Suppressor macrophage (primary cell): Measurements from ENCODE around the gene SLC7A9.
"Not testable (repeated sequence)": the region's sequence is repeated elsewhere in the genome, so short reads cannot be mapped to it uniquely, and the experiment has no call there.

ENCODE experiments used
- DNase-seq, 4 experiments: peaks; one replicate each; pipeline ENCODE4 v3.0.0-alpha.2; 2020 to 2022

SLC7A9 gene

DNA sequence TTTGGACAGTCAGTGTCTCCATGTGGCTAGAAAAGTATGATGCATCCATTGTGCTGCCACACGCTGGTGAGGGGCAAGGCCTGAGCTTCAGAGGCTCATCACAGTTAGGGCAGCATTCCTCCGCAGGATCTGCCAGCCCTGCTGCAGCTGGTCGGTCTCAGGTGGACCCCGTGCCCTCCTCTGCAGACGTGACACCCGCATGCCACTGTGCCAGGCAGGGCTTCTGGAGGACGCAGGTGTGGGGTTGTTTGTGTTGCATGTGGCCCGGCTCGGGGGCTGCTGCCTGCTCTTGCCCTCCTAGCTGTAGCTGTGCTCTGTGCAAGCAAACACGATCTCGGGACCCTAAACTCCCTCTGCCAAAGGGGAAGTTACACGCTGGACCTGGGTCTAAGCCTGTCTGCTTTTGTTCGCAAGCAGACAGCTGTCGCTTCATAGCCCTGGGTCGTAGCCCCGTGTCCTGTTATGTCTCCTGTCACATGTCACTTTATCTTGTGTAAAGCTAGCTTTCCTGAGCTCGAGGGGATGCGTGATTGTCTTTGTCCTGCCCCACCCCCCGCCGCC lies 45.3 kb downstream of the SLC7A9 start:
- DNase-seq = no peak

DNA sequence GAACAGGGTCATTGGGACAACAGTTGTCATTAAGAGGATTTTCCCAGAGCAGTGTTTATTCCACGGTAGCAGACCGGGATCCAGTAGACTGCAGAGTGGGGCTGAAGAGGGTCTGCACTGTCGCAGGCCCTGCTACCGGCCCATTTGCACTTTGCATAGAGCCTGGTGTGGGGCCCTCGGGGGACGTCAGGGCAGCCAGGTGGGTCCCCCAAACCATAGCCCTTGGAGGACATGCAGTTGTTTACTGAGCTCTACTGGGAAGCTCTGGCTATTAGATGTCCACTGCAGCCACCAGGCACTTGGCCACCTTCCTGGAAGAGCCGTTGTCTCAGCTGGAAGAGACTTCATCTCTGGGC lies 45.8 kb downstream of the SLC7A9 start:
- no peak for DNase-seq

DNA sequence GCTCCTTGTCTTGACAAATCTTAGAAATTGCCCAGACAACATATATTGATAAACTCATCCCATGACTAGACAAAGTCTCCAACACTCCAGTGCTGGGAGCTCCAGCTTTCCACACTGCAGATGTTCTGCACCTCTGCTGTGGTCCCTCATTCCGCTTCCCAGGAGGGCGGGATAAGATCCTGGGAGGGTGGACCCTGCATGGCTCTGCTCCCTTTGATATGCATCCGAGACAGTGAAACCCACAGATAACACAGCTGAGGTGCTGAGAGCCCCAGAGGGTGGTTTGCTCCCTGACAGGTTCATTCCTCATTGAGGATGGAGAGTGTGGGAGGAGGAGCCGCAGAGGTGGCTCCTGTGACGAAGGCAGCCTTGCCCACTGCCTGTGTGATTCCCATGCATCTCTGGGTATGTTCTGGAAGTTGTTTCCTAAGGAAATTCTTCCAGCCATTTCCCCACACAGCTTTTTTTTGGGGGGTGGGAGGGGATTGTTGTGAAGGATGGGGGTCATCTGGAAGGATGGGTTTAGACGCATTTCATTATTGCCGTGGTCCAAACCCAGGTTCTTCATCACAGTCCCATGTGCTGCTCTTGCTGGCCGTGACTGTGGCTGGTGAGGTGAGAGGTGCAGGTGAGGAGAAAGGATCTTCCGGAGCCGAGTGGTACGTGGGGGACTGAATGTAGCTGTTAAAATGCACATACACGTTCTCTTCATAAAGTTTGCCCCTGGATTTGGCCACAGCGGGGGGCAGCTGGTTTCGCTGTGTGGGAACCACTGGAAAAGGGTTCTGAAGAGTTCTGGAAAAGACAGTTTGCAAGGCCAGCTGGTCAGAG lies 46.4 kb downstream of the SLC7A9 start:
- DNase-seq = no peak

DNA sequence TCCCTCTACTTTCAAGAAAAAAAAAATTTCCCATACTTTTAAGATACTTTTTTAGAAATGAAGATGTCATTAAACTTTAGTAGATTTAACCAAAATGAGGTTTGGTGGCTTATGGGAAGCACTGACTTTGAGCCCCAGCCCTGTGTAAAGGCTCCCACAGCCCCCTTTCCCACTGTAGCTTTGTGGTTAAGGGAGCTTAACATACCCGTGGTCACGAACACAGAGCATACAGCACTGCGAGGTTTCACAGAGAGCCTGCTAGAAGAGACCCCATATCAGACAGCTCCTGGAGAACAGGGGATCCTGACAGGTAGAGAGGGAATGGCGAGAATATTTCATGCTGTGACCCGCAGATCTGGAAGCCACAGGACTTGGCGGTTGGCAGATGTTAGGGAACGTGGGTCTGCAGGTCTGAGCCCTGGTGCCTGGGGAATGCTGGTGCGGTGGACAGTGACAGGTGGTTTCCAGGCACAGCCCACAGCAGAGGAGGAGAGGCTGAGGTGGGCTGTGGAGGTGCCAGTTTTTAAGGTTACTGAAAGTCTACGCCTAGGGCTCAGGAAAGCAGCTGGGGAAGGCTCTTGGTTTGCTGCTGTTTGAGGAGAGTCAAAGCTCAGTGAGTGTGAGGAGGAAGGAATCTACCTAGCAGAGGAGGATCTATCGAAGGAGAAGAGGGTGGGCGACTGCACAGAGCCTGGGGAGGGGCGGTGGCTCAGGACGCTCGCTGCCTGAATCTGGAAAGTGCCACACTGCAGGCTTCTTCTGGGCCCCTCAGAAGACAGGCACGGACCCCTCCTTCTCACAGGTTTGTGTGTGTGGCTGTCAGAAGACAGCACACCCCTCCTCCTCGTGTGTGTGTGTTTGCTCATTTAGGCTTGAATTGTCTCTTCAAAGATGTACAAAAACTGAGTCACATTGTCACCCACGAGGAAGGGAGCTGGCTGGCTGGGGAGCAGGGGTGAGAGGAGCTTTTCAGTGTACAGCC lies 49.9 kb downstream of the SLC7A9 start:
- DNase-seq = no peak

DNA sequence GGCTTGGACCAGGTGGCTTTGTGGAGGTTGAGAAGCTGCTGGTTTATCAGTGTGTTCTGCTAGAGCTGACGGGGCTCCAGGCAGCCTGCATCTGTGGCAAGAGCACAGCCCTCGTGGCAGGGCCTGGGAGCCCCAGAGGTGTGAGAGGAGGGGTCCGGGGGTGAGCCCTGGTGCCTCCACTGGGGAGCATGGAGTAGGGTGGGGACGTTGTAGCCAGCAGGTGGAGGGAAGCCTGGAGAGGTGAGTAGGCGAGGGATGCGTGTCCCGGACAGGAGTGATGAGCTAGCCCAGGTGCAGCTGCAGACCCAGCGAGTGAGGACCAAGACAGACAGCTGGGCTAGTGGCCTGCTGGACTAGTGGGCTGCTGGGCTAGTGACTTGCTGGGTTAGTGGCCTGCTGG lies 51.0 kb downstream of the SLC7A9 start:
- no peak for DNase-seq

DNA sequence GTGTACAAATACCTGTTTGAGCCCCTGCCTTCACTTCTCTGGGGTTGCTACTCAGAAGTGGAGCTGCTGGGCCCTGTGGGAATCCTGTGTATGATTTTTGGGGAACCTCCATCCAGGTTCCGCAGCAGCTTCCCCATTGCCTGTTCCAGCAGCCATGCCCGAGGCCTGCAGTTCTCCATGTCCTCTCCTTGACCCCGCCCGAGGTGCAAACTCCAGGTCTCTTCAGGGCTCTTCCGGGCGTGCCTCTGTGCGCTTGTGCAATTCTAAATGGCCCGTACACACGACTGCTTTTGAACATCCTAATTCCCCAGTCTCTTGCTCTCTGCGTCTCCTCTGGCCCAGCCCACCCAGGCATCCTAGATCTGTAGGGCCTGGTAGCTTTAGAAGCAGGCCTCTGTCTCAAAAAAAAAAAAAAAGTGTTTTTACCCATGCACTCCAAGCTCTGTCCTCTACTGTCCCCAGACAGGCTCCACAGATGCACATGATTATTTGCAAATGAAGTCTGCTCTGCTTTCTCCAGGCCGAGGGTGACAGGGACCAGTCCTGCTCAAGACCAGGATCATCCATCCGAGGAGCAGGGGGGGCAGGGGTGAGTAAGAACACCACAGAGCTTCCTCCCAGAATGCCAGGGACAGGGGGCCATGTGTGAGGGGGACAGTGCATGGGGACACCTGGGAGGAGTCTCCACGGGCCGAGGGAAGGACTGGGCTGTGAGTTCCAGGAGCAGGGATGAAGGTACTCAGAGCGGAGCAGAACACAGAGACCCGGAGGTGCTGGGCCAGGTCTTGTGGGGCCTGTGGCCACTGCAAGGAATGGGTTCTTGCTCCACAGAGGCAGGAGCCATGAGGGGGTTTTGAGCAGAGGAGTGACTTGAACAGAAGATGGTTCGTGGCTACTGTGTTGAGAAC lies 51.7 kb downstream of the SLC7A9 start:
- DNase-seq = no peak

DNA sequence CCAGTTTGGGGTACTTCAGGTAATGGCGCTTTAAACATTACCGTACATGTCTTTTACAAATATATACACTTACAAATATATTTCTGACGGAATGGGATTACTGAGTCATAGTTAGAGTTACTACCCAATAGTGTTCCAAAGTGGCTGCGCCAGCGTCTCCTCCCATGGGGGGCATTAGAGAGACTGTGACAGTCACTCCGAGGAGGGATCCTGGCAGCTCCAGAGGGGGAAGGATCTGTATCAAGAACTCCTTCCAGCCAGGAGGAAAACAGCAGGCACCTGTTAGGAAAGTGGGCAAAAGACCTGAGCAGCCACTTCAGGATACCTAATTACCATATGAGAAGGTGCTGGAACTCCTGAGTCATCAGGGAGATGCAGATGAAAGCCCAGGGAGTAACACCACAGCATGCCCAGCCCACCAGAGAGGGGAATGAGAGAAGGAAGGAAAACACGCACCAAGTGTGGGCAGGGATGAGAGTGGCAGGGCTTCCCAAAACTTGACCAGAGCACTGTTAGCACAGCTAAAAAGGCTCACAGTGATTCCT lies 52.9 kb downstream of the SLC7A9 start:
- DNase-seq = no peak

DNA sequence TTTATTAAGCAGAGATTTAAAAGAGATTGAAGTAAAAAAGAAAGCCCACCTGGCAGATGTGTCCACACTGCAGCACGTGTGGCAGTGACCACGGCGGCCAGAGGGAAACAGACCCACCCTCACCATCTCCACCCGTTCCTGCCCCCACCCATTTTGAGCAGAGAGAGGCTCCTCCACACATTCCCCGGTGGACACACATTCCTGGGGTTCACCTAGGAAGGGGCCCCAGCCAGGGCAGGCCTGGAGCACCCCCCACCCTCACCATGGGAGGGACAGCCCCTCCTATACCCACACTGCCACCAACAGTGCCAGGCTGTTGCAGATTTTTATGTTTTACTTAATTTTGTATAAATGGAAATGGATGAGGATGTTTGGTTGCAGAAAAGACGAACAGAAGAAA lies 54.9 kb downstream of the SLC7A9 start:
- DNase-seq = no peak

DNA sequence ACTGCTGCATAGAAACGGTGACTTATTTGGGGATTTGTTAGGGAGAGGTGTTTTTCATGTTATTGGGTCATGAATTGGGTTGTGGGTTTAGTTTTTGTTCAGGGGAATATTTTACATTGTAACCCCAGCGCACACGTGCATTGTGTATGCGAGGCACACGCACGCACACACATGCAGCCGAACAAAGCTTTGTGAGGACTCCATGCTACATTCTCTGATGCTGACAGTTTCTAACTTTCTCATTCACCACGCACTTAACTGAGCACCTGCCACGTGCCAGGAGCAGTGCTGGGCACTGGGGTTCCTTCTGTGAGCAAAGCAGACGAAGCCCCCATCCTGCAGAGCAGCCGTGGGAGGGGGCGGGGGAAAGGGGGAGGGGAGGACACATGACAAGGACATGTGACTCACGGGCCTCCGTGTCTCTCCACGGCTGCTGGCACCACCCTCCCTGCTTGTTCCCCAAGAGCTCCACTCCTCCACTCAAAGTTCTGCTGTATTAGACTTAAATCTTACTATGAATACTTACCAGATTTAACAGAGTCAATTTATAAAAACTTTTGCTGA lies 55.6 kb downstream of the SLC7A9 start:
- no peak for DNase-seq

DNA sequence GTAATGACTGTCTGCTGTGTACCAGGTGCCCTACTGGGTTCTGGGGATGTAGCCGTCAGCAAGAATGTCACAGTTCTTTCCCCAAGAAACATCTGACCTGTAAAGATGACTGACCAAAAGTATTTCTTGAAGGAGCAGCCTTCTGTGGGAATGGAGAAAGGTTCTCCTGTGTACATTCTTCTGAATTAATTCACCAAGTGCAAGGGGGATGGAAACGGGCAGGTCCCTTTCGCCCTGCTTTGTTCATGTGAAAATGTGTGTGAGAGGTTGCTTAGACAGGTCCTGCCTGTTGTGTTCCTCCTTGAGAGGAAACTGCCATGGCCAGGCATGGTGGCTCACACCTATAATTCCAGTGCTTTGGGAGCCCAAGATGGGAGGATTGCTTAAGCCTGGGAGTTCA lies 57.0 kb downstream of the SLC7A9 start:
- no peak for DNase-seq

DNA sequence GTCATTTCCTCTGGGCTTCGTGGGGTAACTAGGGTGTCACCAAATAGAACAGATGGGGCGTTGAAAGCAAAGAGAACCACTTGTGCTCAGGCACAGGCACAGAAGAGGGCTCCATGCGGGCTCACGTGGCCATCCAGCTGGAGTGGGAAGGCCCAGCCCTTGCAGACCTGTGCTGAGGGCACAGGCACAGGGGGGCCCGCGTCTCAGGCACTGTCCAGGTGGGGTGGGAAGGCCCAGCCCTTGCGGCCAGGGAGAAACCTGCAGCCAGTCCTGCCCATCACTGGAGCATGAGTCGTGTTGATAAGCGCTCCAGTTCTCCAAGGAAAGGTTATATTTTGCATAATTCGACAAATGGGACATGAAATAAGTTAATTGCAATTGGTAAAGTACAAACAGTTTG lies 57.5 kb downstream of the SLC7A9 start:
- no peak for DNase-seq

DNA sequence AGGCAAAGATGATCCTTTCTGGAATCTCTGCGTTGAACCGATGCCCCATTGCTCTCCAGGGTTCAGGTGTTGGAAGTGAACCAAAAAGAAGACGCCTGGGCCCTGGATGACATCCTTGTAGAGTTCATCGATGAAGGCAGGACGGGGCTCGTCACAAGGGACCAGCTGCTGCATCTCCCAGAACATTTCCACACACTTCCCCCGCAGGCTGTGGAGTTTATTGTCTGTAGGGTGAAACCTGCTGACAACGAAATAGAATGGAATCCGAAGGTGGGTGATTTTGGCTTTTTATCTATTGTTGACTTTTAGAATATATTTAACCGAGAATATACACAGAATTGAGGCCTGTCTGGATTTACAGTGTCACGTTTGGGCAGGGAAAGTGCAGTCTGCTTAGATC lies 58.4 kb downstream of the SLC7A9 start:
- no peak for DNase-seq

DNA sequence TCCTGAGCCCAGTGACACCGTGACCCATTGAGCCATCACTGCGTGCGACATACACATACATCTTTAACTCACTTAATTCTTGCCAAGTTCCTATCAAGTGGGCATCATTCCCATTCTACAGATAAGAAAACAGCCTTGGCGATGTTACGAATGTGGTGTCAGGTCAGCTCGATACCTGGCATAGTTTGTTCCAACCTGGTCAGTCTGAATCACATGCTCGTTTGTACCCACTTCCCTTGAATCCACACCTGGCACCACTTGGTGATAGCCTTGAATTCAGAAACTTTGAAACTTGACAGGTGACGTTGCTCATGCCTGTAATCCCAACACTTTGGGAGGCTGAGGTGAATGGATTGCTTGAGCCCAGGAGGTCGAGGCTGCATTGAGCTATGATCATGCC lies 59.1 kb downstream of the SLC7A9 start:
- no peak for DNase-seq

DNA sequence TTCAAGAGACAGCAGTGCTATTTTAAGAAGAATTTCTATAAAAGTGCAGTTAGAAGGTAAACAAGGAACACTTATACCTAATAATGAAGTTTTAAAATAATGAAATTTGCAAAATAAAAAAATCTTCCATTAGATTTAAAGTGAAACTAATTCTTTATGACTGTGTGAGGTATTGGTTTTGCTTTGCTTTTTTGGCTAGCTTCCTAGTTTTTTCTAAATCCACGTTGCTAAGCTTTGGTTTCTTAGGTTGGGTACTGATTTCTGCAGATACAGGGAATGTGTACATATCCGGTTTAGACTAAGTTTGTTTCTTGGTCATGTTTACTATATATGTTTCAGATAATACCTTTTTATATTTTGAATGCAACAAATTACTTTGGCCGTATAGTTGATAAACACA lies 59.8 kb downstream of the SLC7A9 start:
- no peak for DNase-seq

DNA sequence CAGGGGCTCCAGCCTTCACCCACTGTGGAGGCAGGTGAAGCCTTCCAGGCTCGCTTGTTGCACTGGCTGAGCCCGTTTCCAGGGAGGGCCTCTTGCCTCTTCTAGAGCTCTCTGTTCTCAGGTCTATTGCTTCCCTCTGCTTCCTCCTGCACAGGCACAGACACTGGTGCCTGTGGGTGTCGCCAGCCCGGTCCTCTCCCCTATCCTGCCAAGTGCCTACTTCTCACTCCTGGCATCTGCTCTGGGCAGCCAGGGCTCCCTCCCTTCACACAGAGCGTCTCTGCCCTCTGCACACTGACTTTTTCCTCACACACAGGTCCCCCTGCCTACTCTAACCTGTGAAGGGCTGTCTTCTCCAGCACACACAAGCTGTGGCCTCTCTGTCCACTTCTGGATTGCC lies 60.3 kb downstream of the SLC7A9 start:
- no peak for DNase-seq

DNA sequence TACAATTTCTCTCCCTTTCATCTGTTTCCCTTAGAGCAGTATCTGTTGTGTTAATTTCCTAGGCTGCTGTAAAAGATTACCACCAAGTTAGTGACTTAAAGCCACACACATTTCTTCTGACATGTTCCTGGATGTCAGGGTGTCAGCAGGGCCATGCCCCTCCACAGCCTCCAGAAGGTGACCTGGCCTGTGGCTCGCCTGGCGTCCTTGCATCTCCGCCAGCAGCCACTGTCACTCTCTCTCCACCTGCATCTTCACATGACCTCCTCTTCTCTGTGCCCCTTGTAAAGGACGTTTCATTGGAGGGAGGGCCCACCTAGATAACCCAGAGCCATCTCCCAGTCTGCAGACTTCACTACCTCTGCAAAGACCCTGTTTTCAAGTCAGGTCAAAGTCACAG lies 61.3 kb downstream of the SLC7A9 start:
- DNase-seq = no peak

DNA sequence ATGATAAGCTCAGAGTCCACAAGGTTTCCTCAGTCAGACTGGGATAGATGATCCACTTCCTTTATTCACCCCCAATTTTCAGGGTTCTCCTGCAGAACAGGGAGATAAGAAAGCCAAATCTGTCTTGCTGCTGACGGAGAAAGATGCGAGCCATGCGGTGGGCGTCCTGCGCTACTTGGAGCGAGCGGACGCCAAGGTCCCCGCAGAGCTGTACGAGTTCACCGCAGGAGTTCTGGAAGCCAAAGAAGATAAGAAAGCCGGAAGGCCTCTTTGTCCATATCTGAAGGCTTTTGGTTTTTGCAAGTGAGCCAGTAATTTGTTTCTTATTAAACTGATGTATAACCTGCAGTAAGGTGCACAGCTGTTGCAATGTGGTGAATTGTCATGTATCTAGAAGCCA lies 66.7 kb downstream of the SLC7A9 start:
- DNase-seq = no peak

DNA sequence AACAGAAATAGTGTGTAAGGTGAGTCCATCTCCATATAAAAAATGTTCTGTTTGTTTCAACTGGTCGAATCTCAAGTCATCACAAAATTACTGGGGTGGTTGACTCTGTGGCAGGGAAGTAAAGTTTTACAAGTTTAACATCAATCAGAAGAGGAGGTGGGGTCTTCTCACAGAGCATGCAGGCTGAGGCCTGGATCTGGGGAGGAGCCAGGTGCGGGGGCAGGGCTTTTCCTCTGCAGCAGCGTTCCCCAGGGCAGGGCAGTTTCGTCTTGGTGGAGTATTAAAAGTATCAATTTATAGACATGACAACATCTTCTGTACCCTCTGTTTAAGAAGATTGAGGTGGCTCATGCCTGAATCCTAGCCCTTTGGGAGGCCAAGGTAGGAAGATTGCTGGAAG lies 68.8 kb downstream of the SLC7A9 start:
- no peak for DNase-seq

DNA sequence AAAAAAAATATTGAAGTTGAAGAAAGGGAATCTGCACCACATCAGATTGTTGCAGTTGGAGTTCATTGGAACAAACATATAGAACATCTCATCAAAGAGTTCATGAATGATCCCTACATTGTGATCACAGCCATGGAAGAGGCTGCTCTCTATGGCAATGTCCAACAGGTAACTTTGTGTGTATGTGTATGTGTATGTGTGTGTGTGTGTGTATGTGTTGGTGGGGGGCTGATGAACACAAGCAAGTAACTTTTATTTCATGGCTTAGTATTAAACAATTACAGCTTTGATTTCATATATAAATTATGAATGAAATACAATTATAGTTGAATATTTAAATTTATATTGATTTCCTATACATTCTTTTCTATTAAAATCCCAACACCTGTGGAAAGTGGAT lies 69.4 kb downstream of the SLC7A9 start:
- no peak for DNase-seq

DNA sequence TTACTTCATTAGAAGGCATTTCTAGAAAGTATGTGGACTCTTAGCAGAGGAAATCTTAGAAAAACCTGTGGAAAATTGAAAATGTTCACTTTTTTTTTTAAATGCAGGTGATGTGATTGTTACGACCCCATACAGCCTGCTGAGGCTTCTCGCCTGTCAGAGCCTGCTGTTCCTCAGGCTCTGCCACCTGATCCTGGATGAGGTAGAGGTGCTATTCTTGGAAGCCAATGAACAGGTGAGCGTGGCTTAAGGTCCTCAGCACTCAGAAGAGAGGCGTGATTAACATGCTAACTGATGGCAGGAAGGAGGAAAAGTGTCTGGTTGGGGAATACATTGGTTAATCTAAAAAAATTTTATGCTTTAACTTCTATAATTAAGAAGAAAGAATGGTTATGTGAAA lies 71.4 kb downstream of the SLC7A9 start:
- DNase-seq = no peak

DNA sequence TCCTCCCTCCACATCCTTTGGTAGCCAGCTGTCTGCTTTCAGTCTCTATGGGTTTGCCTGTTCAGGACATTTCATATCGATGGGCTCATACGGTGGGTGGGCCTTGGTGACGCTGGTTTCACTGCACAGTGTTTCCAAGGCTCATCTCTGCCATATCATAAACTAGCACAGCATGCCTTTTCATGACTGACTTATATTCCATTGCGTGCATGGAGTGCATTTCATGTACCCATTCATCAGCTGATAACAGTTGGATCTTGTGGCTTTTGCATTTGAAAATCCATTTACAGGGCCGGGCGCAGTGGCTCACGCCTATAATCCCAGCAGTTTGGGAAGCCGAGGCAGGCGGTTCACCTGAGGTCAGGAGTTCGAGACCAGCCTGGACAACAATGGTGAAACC lies 80.1 kb downstream of the SLC7A9 start:
- no peak for DNase-seq

DNA sequence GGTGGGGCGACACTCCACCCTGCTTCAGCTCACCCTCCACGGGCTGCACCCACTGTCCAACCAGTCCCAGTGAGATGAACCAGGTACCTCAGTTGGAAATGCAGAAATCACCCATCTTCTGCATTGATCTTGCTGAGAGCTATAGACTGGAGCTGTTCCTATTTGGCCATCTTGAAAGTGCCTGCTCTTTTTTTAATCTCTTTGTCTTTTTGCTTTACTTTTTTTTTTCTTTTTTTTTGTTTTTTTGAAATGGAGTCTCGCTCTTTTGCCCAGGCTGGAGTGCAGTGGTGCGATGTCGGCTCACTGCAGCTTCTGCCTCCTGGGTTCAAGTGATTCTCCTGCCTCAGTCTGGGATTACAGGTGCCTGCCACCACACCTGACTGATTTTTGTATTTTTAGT lies 81.7 kb downstream of the SLC7A9 start:
- not testable (repeated sequence) for DNase-seq
